NCI-H1105 treated with DMSO at 0.1 percent for 48 hours (cell line): ENCODE data around the gene PIK3CB.
A peak's percentile ranks its signal among the peaks of the same experiment; 100 is the strongest.
"Not testable (repeated sequence)": the region's sequence is repeated elsewhere in the genome, so short reads cannot be mapped to it uniquely, and the experiment has no call there.

ENCODE experiments used
- DNase-seq: peaks from one replicate; lab custom pipeline; 2025; lab: John Stamatoyannopoulos, UW

The PIK3CB gene

GRCh38 chr3:138608322-138609135, 226.2 kb downstream of the PIK3CB start, which contains the start of gene FAIM:
TSS of gene FAIM (plus strand) at chr3:138608771. CDS start at chr3:138619727, 10,956 bp downstream.
- DNase-seq: peak; percentile 90

DNA sequence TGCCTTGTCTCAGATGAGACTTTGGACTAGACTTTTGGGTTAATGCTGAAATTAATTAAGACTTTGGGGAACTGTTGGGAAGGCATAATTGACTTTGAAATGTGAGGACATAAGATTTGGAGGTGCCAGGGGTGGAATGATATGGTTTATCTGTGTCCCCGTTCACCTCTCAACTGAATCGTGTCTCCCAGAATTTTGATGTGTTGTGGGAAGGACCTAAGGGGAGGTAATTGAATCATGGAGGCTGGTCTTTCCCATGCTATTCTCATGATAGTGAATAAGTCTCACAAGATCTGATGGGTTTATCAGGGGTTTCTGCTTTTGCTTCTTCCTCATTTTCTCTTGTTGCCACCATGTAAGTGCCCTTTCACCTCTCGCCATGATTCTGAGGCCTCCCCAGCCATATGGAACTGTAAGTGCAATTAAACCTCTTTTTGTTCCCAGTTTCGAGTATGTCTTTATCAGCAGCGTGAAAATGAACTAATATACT, 230.6 kb downstream of the PIK3CB start:
- not testable (repeated sequence) for DNase-seq
